ENCODE measurements around the gene DDX11. TPM values are rescaled to one million over a fixed set of nuclear protein-coding genes. Genes with fewer than 3 reads are reported as not detected.
"Not testable (repeated sequence)": the region's sequence is repeated elsewhere in the genome, so short reads cannot be mapped to it uniquely, and the experiment has no call there.

DDX11 gene
- total and polyA plus RNA-seq, 2 of the 4 experiments (the other 2 are of a cell fraction) = 10.8 to 17.6 TPM

DNA sequence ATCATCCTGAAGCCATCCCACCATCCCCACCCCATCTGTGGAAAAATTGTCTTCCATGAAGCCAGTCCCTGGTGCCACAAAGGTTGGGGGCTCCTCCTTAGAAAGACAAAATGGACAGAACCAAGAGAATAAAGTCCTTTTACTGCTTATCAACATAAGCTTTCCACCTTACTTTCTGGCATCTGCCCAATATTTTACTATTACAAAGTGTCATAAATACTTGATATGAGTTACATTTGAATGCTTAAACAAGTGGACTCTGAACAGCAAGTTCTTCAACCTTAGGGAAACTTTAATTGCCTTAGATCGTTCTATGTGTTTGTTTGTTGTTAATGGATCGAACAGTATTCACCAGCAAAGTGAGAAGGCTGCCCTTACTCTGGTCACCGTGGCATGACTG lies 73.8 kb downstream of the DDX11 start:
- H3K9me1 ChIP-seq (ENCODE audit: insufficient read depth, low read length); H3K23ac ChIP-seq (ENCODE audit: low read depth, low read length); H4K8ac ChIP-seq (ENCODE audit: low read depth in 2 of 2, low read length in 2 of 2); H3K27ac ChIP-seq (ENCODE audit: insufficient read depth, low read length); H3K56ac ChIP-seq (ENCODE audit: extremely low read depth, insufficient read depth, low read length); intact Hi-C loops (cut with micrococcal nuclease); H3K4me3 ChIP-seq (ENCODE audit: insufficient read depth, low read depth, low read length); H2BK120ac ChIP-seq (ENCODE audit: low read depth, low read length); dilution Hi-C loops (cut with HindIII; ENCODE audit: low sequenced_read_pairs, unreplicated experiment); CTCF ChIA-PET; H4K20me1 ChIP-seq (ENCODE audit: insufficient read depth, low read length); H3K9ac ChIP-seq (ENCODE audit: low read depth, low read length); H3K4ac ChIP-seq (ENCODE audit: low read depth, low read length); H3K14ac ChIP-seq (replicated peaks; ENCODE audit: low read depth, low read length); H4K5ac ChIP-seq (ENCODE audit: low read depth, low read length); H2AK5ac ChIP-seq (ENCODE audit: low read depth, low read length); H2AFZ ChIP-seq (replicated peaks; ENCODE audit: low read length, poor library complexity); DNase-seq; BruUV-seq (replicated peaks); H2BK5ac ChIP-seq (ENCODE audit: low read depth, low read length, poor library complexity, severe bottlenecking); POLR2A ChIA-PET (ENCODE audit: unreplicated experiment); H4K91ac ChIP-seq (ENCODE audit: insufficient read depth, low read depth, low read length); H2BK15ac ChIP-seq (ENCODE audit: low read depth, low read length); in situ Hi-C loops (cut with MboI; ENCODE audit: low sequenced_read_pairs); H3K79me1 ChIP-seq (ENCODE audit: low read depth in 1 of 2, low read length in 2 of 2); ATAC-seq (ENCODE audit: low read depth); H3K18ac ChIP-seq (ENCODE audit: low read depth, low read length); H3K4me1 ChIP-seq (ENCODE audit: control insufficient read depth, insufficient read depth, low read length); H2AK9ac ChIP-seq (replicated peaks; ENCODE audit: low read depth, low read length, poor library complexity); H3K9me3 ChIP-seq (ENCODE audit: control insufficient read depth, insufficient read depth, low read length); H2BK20ac ChIP-seq (ENCODE audit: low read depth, low read length); H3K36me3 ChIP-seq (ENCODE audit: control insufficient read depth, insufficient read depth, low read length); H3K4me2 ChIP-seq (ENCODE audit: low read depth, low read length); H3K27me3 ChIP-seq (ENCODE audit: control insufficient read depth, insufficient read depth, low read length): not testable (repeated sequence)
- no CpG with 5 or more reads among the region's 3 CpGs for WGBS, 2 experiments (ENCODE audit: extremely low coverage in 2 of 2, insufficient read length in 1 of 2)

DNA sequence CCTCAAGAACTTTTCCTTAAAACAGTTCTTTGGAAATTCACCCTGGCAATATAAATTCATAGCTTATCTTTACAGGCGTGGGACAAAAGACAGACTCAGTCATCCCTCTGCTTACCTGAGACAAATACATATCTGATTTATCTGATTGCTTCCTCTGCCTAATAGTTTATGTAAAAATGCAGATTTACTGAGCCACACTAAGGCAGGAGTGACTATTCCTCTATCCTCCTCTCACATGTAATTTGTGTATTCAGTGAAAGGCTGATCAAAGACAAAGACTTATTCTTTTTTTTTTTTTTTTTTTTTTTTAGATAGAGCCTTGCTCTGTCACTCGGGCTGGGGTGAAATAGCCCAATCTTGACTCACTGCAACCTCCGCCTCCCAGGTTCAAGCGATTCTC lies 77.1 kb downstream of the DDX11 start:
- no CpG with 5 or more reads among the region's 4 CpGs for WGBS, 2 experiments (ENCODE audit: extremely low coverage in 2 of 2, insufficient read length in 1 of 2)
- H2BK120ac ChIP-seq (ENCODE audit: low read depth, low read length); H3K4me1 ChIP-seq (ENCODE audit: control insufficient read depth, insufficient read depth, low read length); H3K14ac ChIP-seq (replicated peaks; ENCODE audit: low read depth, low read length); H3K9ac ChIP-seq (ENCODE audit: low read depth, low read length); H3K4me3 ChIP-seq (ENCODE audit: insufficient read depth, low read depth, low read length); H3K18ac ChIP-seq (ENCODE audit: low read depth, low read length); H3K9me1 ChIP-seq (ENCODE audit: insufficient read depth, low read length); H3K4me2 ChIP-seq (ENCODE audit: low read depth, low read length); H3K79me1 ChIP-seq (ENCODE audit: low read depth in 1 of 2, low read length in 2 of 2); CTCF ChIA-PET; H2BK20ac ChIP-seq (ENCODE audit: low read depth, low read length); H4K8ac ChIP-seq (ENCODE audit: low read depth in 2 of 2, low read length in 2 of 2); H2BK5ac ChIP-seq (ENCODE audit: low read depth, low read length, poor library complexity, severe bottlenecking); H2AK9ac ChIP-seq (replicated peaks; ENCODE audit: low read depth, low read length, poor library complexity); H2AFZ ChIP-seq (replicated peaks; ENCODE audit: low read length, poor library complexity); H3K56ac ChIP-seq (ENCODE audit: extremely low read depth, insufficient read depth, low read length); H3K9me3 ChIP-seq (ENCODE audit: control insufficient read depth, insufficient read depth, low read length); H2AK5ac ChIP-seq (ENCODE audit: low read depth, low read length); H3K36me3 ChIP-seq (ENCODE audit: control insufficient read depth, insufficient read depth, low read length); H2BK15ac ChIP-seq (ENCODE audit: low read depth, low read length); DNase-seq; H4K20me1 ChIP-seq (ENCODE audit: insufficient read depth, low read length); BruUV-seq (replicated peaks); intact Hi-C loops (cut with micrococcal nuclease); H3K23ac ChIP-seq (ENCODE audit: low read depth, low read length); in situ Hi-C loops (cut with MboI; ENCODE audit: low sequenced_read_pairs); H3K27ac ChIP-seq (ENCODE audit: insufficient read depth, low read length); dilution Hi-C loops (cut with HindIII; ENCODE audit: low sequenced_read_pairs, unreplicated experiment); ATAC-seq (ENCODE audit: low read depth); H4K91ac ChIP-seq (ENCODE audit: insufficient read depth, low read depth, low read length); POLR2A ChIA-PET (ENCODE audit: unreplicated experiment); H3K27me3 ChIP-seq (ENCODE audit: control insufficient read depth, insufficient read depth, low read length); H3K4ac ChIP-seq (ENCODE audit: low read depth, low read length); H4K5ac ChIP-seq (ENCODE audit: low read depth, low read length): not testable (repeated sequence)

Data from IMR-90 (cell line).